GM12878 (cell line): ENCODE results near the gene ROCK1. TPM values are rescaled to one million over a fixed set of nuclear protein-coding genes. Genes with fewer than 3 reads are reported as not detected.
"Not testable (repeated sequence)": the region's sequence is repeated elsewhere in the genome, so short reads cannot be mapped to it uniquely, and the experiment has no call there.

Experiments
- ATAC-seq: fragments of 200-7000 bp; cut with Tn5 transposase; 3 replicates; pipeline ENCODE4 v1.9.1; 2020; ENCODE audit warnings: mild to moderate bottlenecking, moderate library complexity
- BruUV-seq: library from RNA; stranded (reverse); fragments of 400-500 nt; replicated peaks from 2 replicates; lab custom pipeline; 2021; lab: Mats Ljungman, UMichigan
- CTCF ChIA-PET: fragments of 300-600 bp; sonication (Branson Sonifier 250); formaldehyde crosslinking; extraction: SDS; loops from one replicate; lab custom pipeline; 2021; ENCODE audit warnings: inconsistent platforms; lab: Yijun Ruan, JAX
- POLR2A ChIA-PET: fragments of 350-600 bp; formaldehyde crosslinking; extraction: SDS; loops from one replicate; lab custom pipeline; 2021; ENCODE audit warnings: inconsistent platforms; lab: Charles Lee
- RAD21 ChIA-PET: fragments of 300-600 bp; sonication (Branson Sonifier 250); formaldehyde crosslinking; loops from one replicate; lab custom pipeline; 2023; ENCODE audit warnings: antibody characterized with exemption; ENCODE audit not compliant: unreplicated experiment; lab: Charles Lee
- SMC1A ChIA-PET: fragments of 300-600 bp; sonication (Branson Sonifier 250); formaldehyde crosslinking; loops from one replicate; lab custom pipeline; 2023; ENCODE audit not compliant: unreplicated experiment, uncharacterized antibody; lab: Charles Lee
- DNase-seq: peaks from one replicate; pipeline ENCODE4 v3.0.0-alpha.2; 2011; ENCODE audit warnings: low read depth, low spot score
- FAIRE-seq: peaks from 3 replicates; lab custom pipeline; 2011; peaks lifted over from hg19 to GRCh38; lab: Jason Lieb, UNC
- H2AFZ ChIP-seq: 2 replicates; pipeline ENCODE4 v1.6.0; 2011; ENCODE audit warnings: low read depth, low read length, control low read depth; ENCODE audit not compliant: control insufficient read depth
- H3K27ac ChIP-seq: 2 replicates; pipeline ENCODE4 v1.5.1; 2011; ENCODE audit warnings: control low read depth; ENCODE audit not compliant: control insufficient read depth, insufficient read depth
- H3K27me3 ChIP-seq, 2 experiments: replicated peaks in 1 of 2; 2 replicates each; pipeline versions ENCODE4 v1.6.0 to v1.6.1; 2011; ENCODE audit warnings: low read length in 1 of 2; ENCODE audit not compliant: control insufficient read depth in 2 of 2, insufficient read depth in 2 of 2
- H3K36me3 ChIP-seq, 2 experiments: 2 replicates each; pipeline ENCODE4 v1.5.1; 2011; ENCODE audit warnings: low read length in 1 of 2; ENCODE audit not compliant: control insufficient read depth in 2 of 2, insufficient read depth in 2 of 2
- H3K4me1 ChIP-seq: 2 replicates; pipeline ENCODE4 v1.6.1; 2011; ENCODE audit warnings: mild to moderate bottlenecking, low read length, moderate library complexity, mixed read lengths; ENCODE audit not compliant: control insufficient read depth, insufficient read depth
- H3K4me2 ChIP-seq: 2 replicates; pipeline ENCODE4 v1.6.0; 2011; ENCODE audit warnings: control low read depth; ENCODE audit not compliant: control insufficient read depth, insufficient read depth
- H3K4me3 ChIP-seq: fragments of 200-600 bp; sonication (generic); 2 replicates; pipeline ENCODE4 v1.5.1; 2016
- H3K79me2 ChIP-seq: 2 replicates; pipeline ENCODE4 v1.6.0; 2011; ENCODE audit warnings: low read length; ENCODE audit not compliant: control insufficient read depth, insufficient read depth
- H3K9ac ChIP-seq: 2 replicates; pipeline ENCODE4 v1.8.0; 2011; ENCODE audit warnings: low read length, control low read depth, mixed read lengths; ENCODE audit not compliant: control insufficient read depth, insufficient read depth
- H3K9me3 ChIP-seq: replicated peaks from 3 replicates; pipeline ENCODE4 v1.5.1; 2011; ENCODE audit warnings: mild to moderate bottlenecking, low read length; ENCODE audit not compliant: control insufficient read depth, insufficient read depth
- H4K20me1 ChIP-seq: 2 replicates; pipeline ENCODE4 v1.6.0; 2011; ENCODE audit not compliant: control insufficient read depth, insufficient read depth
- ATF2 ChIP-seq: IDR thresholded peaks from 2 replicates; pipeline ENCODE4 v1.6.1; 2012; ENCODE audit warnings: low read length, inconsistent platforms
- CBFB ChIP-seq: IDR thresholded peaks from 2 replicates; pipeline ENCODE4 v1.6.1; 2016; ENCODE audit warnings: antibody characterized with exemption, low read depth
- EGR1 ChIP-seq, 2 experiments: IDR thresholded peaks; 1 replicate in 1 of 2; 2 replicates in 1 of 2; pipeline ENCODE4 v1.6.1; 2011 to 2012; ENCODE audit warnings: low read depth in 2 of 2, low read length in 2 of 2, borderline replicate concordance in 1 of 2, mild to moderate bottlenecking in 1 of 2, moderate library complexity in 1 of 2
- HCFC1 ChIP-seq: fragments of 150-350 bp; IDR thresholded peaks from 2 replicates; pipeline ENCODE4 v1.6.1; 2014; ENCODE audit warnings: low read length
- HDGF ChIP-seq: fragments of 450-650 bp; IDR thresholded peaks from 2 replicates; pipeline ENCODE4 v1.6.1; 2016; ENCODE audit warnings: antibody characterized with exemption
- MTA3 ChIP-seq: IDR thresholded peaks from 2 replicates; pipeline ENCODE4 v1.6.1; 2012; ENCODE audit warnings: low read length, inconsistent platforms, borderline replicate concordance
- NBN ChIP-seq: fragments of 450-650 bp; IDR thresholded peaks from 2 replicates; pipeline ENCODE4 v1.6.1; 2016
- NFYB ChIP-seq: IDR thresholded peaks from 2 replicates; pipeline ENCODE4 v1.6.1; 2011; ENCODE audit warnings: low read depth, mild to moderate bottlenecking, low read length, improper control_type of control experiment, moderate library complexity; ENCODE audit not compliant: insufficient read depth
- NRF1 ChIP-seq: conservative IDR thresholded peaks from 2 replicates; pipeline ENCODE4 v1.6.1; 2011; ENCODE audit warnings: mild to moderate bottlenecking, low read depth, low read length, improper control_type of control experiment
- RAD21 ChIP-seq: IDR thresholded peaks from 2 replicates; pipeline ENCODE4 v1.6.1; 2011; ENCODE audit warnings: mild to moderate bottlenecking, low read depth, low read length, moderate library complexity; ENCODE audit not compliant: insufficient read depth
- SIN3A ChIP-seq: IDR thresholded peaks from 2 replicates; pipeline ENCODE4 v1.6.1; 2012; ENCODE audit warnings: low read depth, low read length, improper control_type of control experiment
- SMAD1 ChIP-seq: fragments of 450-650 bp; IDR thresholded peaks from 2 replicates; pipeline ENCODE4 v1.6.1; 2018; ENCODE audit warnings: mild to moderate bottlenecking, low read depth; ENCODE audit not compliant: partially characterized antibody
- SP1 ChIP-seq: IDR thresholded peaks from one replicate; pipeline ENCODE4 v1.6.1; 2011; ENCODE audit warnings: low read depth, low read length
- ZNF207 ChIP-seq: fragments of 450-650 bp; IDR thresholded peaks from 2 replicates; pipeline ENCODE4 v1.6.1; 2014; ENCODE audit warnings: antibody characterized with exemption, mild to moderate bottlenecking, borderline replicate concordance
- ZNF274 ChIP-seq: IDR thresholded peaks from one replicate; pipeline ENCODE4 v1.8.0; 2011; ENCODE audit not compliant: insufficient read length, insufficient read depth
- WGBS: methylation state at CpG from one replicate; pipeline ENCODE4 v1.1.6; 2016; ENCODE audit warnings: low lambda C conversion rate; ENCODE audit not compliant: insufficient replicate concordance, insufficient coverage; ENCODE audit errors: missing lambda C conversion rate; 5-methylcytosine and 5-hydroxymethylcytosine counted together
- in situ Hi-C: fragments of 300-500 bp; cut with MboI; formaldehyde crosslinking; loops from 9 replicates; pipeline ENCODE4 v1.14.3; 2018; ENCODE audit warnings: mixed read lengths
- intact Hi-C: fragments of 100-400 bp; cut with micrococcal nuclease; formaldehyde crosslinking; loops from one replicate; pipeline ENCODE4 v1.14.2; 2022; ENCODE audit not compliant: unreplicated experiment
- polyA plus RNA-seq, 11 experiments: library from polyadenylated mRNA; depleted of rRNA in 4 of 11; unstranded in 6 of 11; stranded (reverse) in 5 of 11; fragments of >200 nt; fragmentation: Nextera tagmentation in 4 of 11; fragmentation: Illumina TruSeq in 1 of 11; extraction: Ambion mirVana in 4 of 11; extraction: Trizol in 1 of 11; gene quantifications; 1 replicate in 1 of 11; 2 replicates in 10 of 11; pipeline versions ENCODE4 v1.2.1 to v1.2.3, GENCODE V29; 2011 to 2016; ENCODE audit warnings: inconsistent platforms in 2 of 11, missing spikeins in 2 of 11, low read depth in 1 of 11
- total RNA-seq, 4 experiments: library from RNA; depleted of rRNA in 3 of 4; stranded (reverse); fragments of >200 nt in 3 of 4; fragmentation: Illumina TruSeq in 1 of 4; extraction: Trizol in 1 of 4; gene quantifications; 2 replicates each; pipeline versions ENCODE4 v1.2.1 to v1.2.3, GENCODE V29; 2013 to 2021
- TF ChIP-seq, protein P1 (sequence below): fragments of 450-650 bp; IDR thresholded peaks from 2 replicates; pipeline ENCODE4 v1.6.1; 2016; ENCODE audit warnings: mild to moderate bottlenecking
- TF ChIP-seq, protein P2 (sequence below): fragments of 450-650 bp; IDR thresholded peaks from 2 replicates; pipeline ENCODE4 v1.6.1; 2016; ENCODE audit warnings: mild to moderate bottlenecking

The ROCK1 gene
- total and polyA plus RNA-seq, 10 of the 15 experiments (the other 5 are each of a cell fraction or from before 2014, with no cell fraction given), result 14.8 to 46.6 (median 29.5) TPM

DNA sequence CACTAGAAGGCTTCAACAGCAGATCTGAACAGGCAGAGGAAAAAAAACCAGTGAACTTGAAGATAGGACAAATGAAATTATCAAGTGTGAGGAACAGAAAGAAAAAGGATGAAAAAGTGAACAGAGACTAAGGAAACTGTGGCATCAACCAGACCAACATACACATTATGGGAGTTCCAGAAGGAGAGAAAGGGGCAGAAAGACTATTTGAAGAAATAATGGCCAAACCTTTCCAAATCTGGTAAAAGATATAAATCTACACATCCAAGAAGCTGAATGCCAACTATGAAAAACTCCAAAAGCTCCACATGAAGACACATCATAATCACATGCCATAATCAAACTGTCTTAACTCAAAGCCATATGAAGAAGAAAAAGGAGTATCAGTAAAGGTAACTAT lies 79.8 kb downstream of the ROCK1 start:
- CTCF ChIA-PET, result interaction anchor here (0.9 to 1.1 kb wide), 2 partner anchors 9 to 148 kb away, joined by 3 read pairs; no protein-coding TSS in a partner anchor
- no peak overlapping the region for H3K27ac ChIP-seq

GRCh38 chr18:21018257-21018656 lies 93.4 kb downstream of the ROCK1 start:
- FAIRE-seq, CTCF ChIA-PET: not testable (repeated sequence)
- H3K36me3 ChIP-seq, result peaks cover 3 to 21% of the 10 kb centered on the region in 2 experiments

More for the DNA sequence above, 79.8 kb downstream of the ROCK1 start:
- intact Hi-C loops, result no loop called here
- TF ChIP-seq ZNF274 (no peak), HCFC1 (no peak), SMAD1 (no peak), EGR1 (IDR thresholded peaks at IDR 0.05; ENCODE audit: borderline replicate concordance in 1 of 2, low read depth in 2 of 2, low read length in 2 of 2) (no peak), ZNF207 (no peak), HDGF (no peak), CBFB (no peak), SIN3A (no peak), NBN (no peak), SP1 (no peak), RAD21 (no peak), ATF2 (no peak), NFYB (no peak), MTA3 (no peak), NRF1 (no peak)
- TF ChIP-seq, protein P1, sequence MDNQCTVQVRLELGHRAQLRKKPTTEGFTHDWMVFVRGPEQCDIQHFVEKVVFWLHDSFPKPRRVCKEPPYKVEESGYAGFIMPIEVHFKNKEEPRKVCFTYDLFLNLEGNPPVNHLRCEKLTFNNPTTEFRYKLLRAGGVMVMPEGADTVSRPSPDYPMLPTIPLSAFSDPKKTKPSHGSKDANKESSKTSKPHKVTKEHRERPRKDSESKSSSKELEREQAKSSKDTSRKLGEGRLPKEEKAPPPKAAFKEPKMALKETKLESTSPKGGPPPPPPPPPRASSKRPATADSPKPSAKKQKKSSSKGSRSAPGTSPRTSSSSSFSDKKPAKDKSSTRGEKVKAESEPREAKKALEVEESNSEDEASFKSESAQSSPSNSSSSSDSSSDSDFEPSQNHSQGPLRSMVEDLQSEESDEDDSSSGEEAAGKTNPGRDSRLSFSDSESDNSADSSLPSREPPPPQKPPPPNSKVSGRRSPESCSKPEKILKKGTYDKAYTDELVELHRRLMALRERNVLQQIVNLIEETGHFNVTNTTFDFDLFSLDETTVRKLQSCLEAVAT, result no peak
- TF ChIP-seq, protein P2, sequence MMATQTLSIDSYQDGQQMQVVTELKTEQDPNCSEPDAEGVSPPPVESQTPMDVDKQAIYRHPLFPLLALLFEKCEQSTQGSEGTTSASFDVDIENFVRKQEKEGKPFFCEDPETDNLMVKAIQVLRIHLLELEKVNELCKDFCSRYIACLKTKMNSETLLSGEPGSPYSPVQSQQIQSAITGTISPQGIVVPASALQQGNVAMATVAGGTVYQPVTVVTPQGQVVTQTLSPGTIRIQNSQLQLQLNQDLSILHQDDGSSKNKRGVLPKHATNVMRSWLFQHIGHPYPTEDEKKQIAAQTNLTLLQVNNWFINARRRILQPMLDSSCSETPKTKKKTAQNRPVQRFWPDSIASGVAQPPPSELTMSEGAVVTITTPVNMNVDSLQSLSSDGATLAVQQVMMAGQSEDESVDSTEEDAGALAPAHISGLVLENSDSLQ, result no peak
- TF ChIP-seq, all 136 proteins: peak for 0
- Histone ChIP-seq H3K4me2 (no peak overlapping the region), H3K36me3 (peaks cover 0 to 15% of the 10 kb centered on the region in 2 experiments; a peak in 1 of 4 replicates), H3K4me1 (no peaks in the 10 kb centered on the region), H3K9ac (no peak overlapping the region), H3K79me2 (no peaks in the 10 kb centered on the region; the same call in 1 of the 2 replicates), H3K27me3 (no peaks in the 10 kb centered on the region), H3K4me3 (no peak overlapping the region), H4K20me1 (no peaks in the 10 kb centered on the region), H3K9me3 (peaks cover 3% of the 10 kb centered on the region; the same call in 2 of the 3 replicates), H2AFZ (no peak overlapping the region)
- in situ Hi-C loops, result no loop called here
- ChIA-PET POLR2A (interaction anchor here (0.6 kb wide), 1 partner anchor 17 kb away, joined by 5 read pairs; no protein-coding TSS in a partner anchor), SMC1A (interaction anchor here (0.6 to 1.5 kb wide), 3 partner anchors 9 to 69 kb away, joined by 3 to 4 read pairs (median 3); no protein-coding TSS in a partner anchor), RAD21 (no interaction called here)
- DNase-seq, result no peak
- ATAC-seq, result no peak
- no peak for FAIRE-seq
- BruUV-seq, result no TSS peak

More at GRCh38 chr18:21018257-21018656, 93.4 kb downstream of the ROCK1 start:
- H3K27me3 ChIP-seq, intact Hi-C loops, POLR2A ChIA-PET, H3K9ac ChIP-seq, H4K20me1 ChIP-seq, H2AFZ ChIP-seq, H3K79me2 ChIP-seq, H3K4me1 ChIP-seq, H3K4me2 ChIP-seq, BruUV-seq, H3K9me3 ChIP-seq, H3K4me3 ChIP-seq, in situ Hi-C loops, ATAC-seq, RAD21 ChIA-PET, H3K27ac ChIP-seq, DNase-seq: not testable (repeated sequence)
- SMC1A ChIA-PET, result interaction anchor here (0.7 kb wide), 1 partner anchor 11 kb away, joined by 3 read pairs; no protein-coding TSS in a partner anchor
- WGBS, result 98% methylated on average over 13 of the region's 13 CpGs
